ENCODE data around the gene EPS8L1.

EPS8L1 gene

DNA sequence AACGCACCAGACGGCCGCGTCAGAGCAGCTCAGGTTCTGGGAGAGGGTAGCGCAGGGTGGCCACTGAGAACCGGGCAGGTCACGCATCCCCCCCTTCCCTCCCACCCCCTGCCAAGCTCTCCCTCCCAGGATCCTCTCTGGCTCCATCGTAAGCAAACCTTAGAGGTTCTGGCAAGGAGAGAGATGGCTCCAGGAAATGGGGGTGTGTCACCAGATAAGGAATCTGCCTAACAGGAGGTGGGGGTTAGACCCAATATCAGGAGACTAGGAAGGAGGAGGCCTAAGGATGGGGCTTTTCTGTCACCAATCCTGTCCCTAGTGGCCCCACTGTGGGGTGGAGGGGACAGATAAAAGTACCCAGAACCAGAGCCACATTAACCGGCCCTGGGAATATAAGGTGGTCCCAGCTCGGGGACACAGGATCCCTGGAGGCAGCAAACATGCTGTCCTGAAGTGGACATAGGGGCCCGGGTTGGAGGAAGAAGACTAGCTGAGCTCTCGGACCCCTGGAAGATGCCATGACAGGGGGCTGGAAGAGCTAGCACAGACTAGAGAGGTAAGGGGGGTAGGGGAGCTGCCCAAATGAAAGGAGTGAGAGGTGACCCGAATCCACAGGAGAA lies 39.9 kb downstream of the EPS8L1 start:
- DNase-seq (ENCODE audit: low read depth): no peak

DNA sequence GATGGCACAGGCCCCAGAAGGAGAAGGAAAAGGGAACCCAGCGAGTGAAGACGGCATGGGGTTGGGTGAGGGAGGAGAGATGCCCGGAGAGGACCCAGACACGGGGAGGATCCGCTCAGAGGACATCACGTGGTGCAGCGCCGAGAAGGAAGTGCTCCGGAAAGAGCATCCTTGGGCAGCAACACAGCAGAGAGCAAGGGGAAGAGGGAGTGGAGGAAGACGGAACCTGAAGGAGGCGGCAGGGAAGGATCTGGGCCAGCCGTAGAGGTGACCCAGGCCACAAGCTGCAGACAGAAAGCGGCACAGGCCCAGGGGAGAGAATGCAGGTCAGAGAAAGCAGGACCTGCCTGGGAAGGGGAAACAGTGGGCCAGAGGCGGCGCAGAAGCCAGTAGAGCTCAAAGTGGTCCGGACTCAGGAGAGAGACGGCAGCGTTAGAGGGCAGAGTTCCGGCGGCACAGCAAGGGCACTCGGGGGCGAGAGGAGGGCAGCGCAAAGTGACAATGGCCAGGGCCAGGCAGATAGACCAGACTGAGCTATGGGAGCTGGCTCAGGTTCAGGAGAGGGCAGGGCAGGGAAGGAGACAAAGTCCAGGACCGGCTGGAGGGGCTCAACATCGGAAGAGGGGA lies 40.7 kb downstream of the EPS8L1 start:
- peak; percentile 32 for DNase-seq (ENCODE audit: low read depth)

DNA sequence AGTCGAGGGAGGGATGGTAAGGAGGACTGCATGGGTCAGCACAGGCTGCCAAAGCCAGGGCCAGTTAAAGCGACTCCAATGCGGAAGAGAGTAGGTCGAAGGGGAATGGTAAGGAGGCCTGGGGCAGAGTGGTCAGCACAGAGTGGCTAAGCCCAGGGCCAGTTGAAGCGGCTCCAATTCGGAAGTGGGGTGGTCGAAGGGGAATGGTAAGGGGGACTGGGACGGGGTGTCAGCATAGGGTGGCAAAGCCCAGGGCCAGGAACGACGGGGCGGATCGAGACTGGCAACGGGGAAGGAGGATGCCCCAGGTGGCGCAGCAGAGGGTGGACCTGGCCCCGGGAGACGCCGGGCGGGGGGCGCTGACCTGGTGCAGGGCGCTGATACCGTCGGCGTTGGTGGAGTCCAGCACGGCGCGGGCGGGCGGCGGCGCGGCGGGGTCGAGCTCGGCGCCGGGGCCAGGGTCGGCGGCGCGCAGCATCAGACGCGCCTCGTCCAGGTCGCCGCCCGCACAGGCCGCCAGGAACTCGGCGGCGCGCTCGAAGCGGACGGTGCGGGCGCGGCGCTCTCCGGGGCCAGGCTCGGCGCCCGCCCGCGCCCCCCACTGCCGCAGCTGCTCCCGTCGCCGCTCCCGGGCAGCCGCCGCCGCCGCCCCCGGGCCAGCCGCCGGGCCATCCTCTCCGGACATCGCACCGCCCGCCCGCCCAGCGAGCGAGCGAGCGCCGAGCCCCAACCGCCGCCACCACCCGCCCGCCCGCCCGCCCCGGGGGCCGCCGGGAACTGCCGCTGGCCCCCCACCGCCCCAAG lies 41.4 kb downstream of the EPS8L1 start, which contains the start of gene PPP1R12C:
Gene PPP1R12C, minus strand, starts transcription at position 779 of the 804 bp plus-strand sequence. Its CDS starts 94 bp downstream, at position 685.
- DNase-seq (ENCODE audit: low read depth): peak; percentile 7

DNA sequence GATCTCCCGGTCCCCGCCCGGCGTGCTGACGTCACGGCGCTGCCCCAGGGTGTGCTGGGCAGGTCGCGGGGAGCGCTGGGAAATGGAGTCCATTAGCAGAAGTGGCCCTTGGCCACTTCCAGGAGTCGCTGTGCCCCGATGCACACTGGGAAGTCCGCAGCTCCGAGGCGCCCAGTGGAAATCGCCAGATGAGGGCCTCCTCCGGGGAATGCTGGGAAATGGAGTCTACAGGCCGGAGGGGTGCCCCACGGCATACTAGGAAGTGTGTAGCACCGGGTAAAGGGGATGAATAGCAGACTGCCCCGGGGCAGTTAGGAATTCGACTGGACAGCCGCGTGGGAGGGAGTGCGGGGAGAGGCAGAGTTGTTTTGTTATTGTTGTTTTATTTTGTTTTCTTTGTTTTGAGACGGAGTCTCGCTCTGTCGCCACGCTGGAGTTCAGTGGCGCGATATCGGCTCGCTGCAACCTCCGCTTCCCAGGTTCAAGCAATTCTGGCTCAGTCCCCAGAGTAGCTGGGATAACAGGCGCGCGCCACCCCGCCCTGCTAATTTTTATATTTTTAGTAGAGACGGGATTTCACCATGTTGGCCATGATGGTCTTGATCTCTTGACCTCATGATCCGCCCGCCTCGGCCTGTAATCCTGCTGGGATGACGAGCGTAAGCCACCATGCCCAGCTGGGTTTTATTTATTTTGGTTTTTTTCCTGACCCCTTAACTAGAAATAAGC lies 42.2 kb downstream of the EPS8L1 start:
- DNase-seq (ENCODE audit: low read depth): peak; percentile 93

DNA sequence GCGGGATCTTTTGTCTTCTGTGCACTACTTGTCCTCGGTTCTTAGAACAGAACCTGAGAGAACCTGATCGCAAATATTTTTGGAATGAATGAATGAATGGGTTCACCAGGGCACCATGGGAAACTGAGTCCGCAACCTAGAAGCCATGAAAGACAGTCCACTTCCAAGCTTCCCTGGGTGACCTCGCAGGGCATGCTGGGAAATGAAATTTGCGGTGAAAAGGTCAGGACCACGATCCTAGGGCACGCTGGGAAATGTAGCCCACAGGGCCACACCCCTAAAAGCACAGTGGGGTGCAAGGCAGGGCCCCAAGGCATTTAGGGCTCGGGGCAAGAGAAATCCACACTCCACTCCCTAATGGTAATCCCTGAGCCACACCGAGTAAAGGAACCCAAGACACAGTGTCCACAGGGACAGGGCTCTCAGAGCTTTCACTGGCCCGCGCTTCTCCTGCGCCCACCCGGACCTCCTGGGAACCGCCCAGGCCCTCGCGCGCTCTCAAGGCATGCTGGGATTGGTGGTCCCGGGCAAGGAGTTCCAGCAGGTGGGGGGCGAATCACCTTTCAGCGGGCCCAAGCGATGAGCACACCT lies 42.8 kb downstream of the EPS8L1 start:
- no peak for DNase-seq (ENCODE audit: low read depth)

DNA sequence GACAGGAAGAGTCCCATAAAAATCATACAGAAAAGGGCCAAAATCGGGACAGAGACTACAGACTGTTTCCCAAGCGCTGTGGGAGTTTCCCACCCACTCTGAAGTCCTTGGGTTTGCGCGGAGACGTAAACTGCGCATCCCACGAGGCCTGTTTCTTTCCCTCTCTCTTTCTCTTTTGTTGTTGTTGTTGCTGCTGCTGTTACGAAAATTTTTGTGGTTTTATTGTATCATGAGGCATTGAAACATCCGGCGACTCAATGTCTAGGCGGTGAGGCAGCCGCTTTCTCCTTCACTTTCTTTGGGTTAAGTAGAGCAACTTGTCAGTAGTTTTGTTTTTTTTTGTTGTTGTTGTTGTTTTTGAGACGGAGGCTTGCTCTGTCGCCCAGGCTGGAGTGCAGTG lies 43.4 kb downstream of the EPS8L1 start:
- peak; percentile 12 for DNase-seq (ENCODE audit: low read depth)

DNA sequence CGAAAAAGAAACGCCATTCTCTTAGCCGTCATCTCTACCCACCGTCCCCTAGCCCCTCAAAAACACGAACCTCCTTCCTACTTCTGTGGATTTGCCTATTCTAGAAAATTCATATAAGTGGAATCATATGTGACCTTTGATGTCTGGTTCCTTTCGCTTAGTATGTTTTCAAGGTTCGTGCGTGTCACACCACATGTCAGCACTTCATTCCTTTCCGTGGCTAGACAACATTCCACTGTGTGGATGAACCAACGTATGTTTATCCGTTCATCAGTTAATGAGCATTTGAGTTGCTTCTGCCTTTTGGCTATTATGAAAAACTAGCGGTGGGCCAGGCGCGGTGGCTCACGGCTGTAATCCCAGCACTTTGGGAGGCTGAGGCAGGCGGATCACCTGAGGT lies 55.8 kb downstream of the EPS8L1 start:
- DNase-seq (ENCODE audit: low read depth): no peak

DNA sequence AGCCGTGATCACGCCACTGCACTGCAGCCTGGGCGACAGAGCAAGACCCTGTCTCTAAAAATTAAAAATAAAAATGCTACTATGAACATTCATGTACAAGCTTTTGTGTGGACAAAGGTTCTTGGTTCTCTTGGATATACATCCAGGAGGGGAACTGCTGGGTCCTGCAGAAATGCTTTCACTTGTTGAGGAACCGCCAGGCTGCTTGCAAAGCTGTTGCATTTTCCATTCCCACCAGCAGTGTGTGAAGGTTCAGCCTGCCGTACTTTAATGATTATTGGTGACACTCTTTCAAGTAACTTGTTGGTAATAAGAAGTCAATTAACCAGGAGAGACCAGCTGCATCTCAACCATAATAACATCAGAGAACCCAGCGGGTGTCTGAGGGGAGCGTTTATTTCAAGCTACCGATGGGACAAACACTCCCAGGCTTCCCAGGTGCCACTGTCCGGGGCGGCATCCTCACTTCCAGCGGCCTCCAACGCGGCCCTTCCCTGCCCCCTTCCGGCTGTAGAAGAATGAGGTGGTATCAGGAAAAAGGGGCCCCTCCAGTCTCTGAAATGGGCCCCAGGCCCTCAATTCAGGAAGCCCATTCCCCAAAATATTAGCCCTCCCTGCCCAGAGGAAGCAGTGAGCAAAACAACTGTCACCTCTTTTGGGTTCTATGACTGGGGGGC lies 56.9 kb downstream of the EPS8L1 start:
- no peak for DNase-seq (ENCODE audit: low read depth)

DNA sequence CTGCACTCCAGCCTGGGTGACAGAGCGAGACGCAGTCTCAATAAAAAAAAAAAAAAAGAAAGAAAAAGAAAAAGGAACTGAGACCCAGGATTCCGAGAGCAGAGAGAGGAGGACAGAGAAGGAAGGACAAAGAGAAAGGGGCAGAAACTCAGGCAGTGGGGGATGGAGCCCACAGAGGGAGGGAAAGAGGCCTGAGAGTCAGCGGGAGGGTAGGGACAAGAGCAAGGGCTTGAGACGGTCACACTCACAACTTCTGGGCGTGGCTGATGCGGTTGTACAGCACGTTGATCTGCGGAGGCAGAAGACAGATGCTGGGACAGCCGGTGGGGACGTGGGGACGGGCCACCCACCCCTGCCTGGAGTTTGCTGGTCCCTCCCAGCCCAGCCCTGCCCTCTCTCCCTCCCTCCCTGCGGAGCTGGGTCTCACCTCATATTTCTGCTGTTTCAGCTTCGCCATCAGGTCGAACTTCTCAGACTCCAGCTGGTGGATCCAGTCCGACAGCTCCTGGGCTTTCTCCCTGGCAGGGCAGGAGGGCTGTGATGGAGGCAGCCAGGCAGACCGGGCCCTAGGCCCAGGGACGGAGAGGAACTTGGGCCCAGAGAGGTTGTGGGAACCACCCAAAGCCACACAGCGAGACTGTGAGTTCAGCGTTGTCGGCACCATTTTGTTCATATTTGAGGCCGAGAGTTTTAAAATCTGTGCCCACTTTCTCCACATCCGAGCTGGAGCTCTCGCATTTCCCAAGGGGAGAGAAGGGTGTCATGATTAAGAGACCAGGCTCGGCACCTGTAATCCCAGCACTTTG lies 58.2 kb downstream of the EPS8L1 start:
- DNase-seq (ENCODE audit: low read depth): no peak

DNA sequence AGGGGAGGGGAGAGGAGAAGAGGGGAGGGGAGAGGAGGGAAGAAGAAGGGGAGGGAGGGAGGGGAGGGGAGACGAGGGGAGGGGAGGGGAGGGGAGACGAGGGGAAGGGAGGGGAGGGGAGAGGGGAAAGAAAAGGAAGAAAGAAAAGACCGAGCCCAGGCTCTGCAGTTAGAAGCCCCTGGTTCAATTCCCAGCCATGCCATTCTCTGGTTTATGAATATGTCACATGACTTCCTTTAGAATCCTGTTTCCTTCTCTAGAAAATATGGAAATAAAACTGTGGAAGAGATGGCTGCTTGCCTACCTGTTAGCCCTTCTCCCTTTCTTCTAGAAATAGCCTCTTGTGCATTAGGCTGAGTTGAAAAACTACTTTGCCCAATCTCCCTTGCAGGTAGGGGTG lies 59.1 kb downstream of the EPS8L1 start:
- DNase-seq (ENCODE audit: low read depth): no peak

DNA sequence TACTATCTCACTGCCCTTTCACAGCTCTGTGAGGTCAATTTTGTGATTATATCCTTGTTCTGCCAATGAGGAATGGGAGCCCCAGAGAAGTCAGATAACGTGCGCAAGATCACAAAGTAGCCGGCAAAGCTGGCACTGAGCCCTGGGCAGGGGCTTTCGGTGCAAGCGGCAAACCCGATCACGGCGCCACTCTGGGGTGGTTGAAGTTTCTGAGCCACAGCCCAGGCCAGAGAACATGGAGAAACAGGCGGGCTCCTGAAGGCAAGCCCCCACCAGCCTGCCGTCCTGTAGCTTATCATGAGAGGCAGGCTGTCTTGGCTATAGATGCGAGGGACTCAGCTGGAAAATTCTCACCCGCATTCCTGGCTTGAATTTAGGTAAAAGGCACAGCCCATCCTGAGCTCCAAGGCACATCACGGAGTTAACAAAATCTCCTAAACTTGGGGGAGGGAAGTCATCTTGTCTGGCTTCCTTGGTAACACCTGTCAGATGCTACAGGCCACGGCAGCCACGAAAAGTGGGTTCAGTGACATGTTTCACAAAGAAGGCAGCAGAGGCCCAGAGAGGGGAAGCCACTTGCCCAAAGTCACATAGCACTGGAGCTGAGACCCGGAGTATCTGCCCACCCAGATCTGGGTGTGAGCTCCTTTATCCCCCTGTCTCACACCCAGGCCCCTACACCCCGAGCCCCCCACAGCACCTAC lies 60.9 kb downstream of the EPS8L1 start:
- DNase-seq (ENCODE audit: low read depth): no peak
